GM12865 (cell line): ENCODE results near the gene LCE7A.

Experiments used
- DNase-seq: peaks from one replicate; pipeline ENCODE4 v3.0.0; 2010; ENCODE audit warnings: low read depth
- H3K4me3 ChIP-seq: 2 replicates; pipeline ENCODE4 v1.5.1; 2011; ENCODE audit warnings: mild to moderate bottlenecking, low read depth, low read length, control low read depth
- TF ChIP-seq, protein P1 (sequence below): IDR thresholded peaks from 2 replicates; pipeline ENCODE4 v1.5.1; 2011; ENCODE audit warnings: low read length, control low read depth, low read depth, inconsistent platforms; ENCODE audit not compliant: insufficient read depth; ENCODE audit errors: missing control alignments

LCE7A gene

GRCh38 chr1:152866321-152866720 is 6.5 kb downstream of the LCE7A start:
- no peak overlapping the region for H3K4me3 ChIP-seq
- DNase-seq = no peak
- TF ChIP-seq, protein P1, sequence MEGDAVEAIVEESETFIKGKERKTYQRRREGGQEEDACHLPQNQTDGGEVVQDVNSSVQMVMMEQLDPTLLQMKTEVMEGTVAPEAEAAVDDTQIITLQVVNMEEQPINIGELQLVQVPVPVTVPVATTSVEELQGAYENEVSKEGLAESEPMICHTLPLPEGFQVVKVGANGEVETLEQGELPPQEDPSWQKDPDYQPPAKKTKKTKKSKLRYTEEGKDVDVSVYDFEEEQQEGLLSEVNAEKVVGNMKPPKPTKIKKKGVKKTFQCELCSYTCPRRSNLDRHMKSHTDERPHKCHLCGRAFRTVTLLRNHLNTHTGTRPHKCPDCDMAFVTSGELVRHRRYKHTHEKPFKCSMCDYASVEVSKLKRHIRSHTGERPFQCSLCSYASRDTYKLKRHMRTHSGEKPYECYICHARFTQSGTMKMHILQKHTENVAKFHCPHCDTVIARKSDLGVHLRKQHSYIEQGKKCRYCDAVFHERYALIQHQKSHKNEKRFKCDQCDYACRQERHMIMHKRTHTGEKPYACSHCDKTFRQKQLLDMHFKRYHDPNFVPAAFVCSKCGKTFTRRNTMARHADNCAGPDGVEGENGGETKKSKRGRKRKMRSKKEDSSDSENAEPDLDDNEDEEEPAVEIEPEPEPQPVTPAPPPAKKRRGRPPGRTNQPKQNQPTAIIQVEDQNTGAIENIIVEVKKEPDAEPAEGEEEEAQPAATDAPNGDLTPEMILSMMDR = no peak

- TF ChIP-seq, protein P1 = peak; percentile 80
- peak; percentile 84 for DNase-seq
- no peak overlapping the region for H3K4me3 ChIP-seq
Measured at GRCh38 chr1:152869808-152870419, 10.1 kb downstream of the LCE7A start.

GRCh38 chr1:152870831-152871730 is 11.3 kb downstream of the LCE7A start:
- TF ChIP-seq, protein P1 = peak; percentile 36
- H3K4me3 ChIP-seq = no peak overlapping the region
- DNase-seq = peak; percentile 48

DNA sequence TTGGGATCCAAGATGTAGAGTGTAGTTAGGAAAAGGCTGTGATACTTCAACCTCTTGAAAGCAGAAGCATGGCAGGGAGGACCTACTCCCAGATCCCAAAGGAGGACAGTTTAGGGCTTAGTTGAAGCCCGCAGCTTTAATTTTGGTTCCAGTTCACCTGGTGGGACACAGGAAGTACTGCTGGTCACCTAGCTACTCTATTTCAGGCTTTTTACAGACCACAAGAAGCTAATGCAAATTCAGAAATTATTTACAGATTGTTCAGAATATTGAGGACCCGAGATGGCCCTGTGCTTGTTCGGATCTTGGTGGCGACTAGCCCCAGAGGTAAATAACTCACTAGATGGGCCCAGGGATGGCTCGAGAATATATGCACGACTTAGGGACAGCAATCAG is 11.9 kb downstream of the LCE7A start:
- TF ChIP-seq, protein P1 = no peak
- peak; percentile 60 for DNase-seq
- peak overlapping the region; percentile 25 for H3K4me3 ChIP-seq

DNA sequence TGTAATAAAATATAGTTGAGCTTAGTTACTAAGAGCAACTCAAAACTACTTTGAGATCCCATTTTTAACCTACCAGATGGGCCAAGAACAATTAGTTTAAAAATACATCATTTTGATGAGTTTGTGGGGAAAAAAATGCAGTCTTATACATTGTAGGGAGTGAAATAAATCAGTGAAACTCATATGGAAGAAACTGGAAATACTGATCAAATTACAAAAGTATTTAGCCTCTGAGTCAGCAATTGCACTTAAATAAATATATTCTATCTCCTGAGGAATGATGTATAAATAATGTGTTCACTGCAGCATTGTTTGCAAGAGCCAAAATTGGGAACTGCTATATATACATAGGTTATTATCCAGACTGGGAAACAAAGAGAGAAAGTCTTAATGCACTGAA is 13.7 kb downstream of the LCE7A start:
- H3K4me3 ChIP-seq = no peak overlapping the region
- TF ChIP-seq, protein P1 = no peak
- DNase-seq = no peak

DNA sequence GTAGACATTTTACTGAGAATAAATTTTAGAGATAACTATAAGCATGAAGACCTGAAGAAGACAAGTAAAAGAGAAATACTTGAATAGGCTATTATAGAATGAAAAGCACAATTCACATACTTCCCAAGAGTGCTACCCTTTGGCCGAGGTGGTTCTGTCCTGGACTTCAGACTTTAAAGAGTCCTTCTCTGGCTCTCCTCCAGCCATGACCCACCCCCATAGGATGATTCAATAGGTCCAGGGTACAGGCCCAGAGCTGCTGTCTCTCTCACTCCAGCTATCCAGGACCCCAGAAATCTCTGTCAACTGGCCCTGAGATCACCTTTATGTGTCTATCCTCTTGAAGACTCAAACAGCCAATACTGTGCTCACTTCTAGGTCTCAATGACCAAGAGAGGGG is 17.0 kb downstream of the LCE7A start:
- TF ChIP-seq, protein P1 = no peak
- H3K4me3 ChIP-seq = no peak overlapping the region
- no peak for DNase-seq
